ENCODE results near the gene WBP4. TPM values are rescaled to one million over a fixed set of nuclear protein-coding genes. Genes with fewer than 3 reads are reported as not detected.

Gene WBP4
- 7.2 to 12.4 TPM (median 8.3 TPM) in 5 replicates for total RNA-seq (2022; extraction: Qiagen RNA extraction; ENCODE audit: low read depth)

GRCh38 chr13:41061075-41061913 is at the start of gene WBP4:
Gene WBP4, plus strand, starts transcription at chr13:41061509. Its CDS starts 165 bp downstream, at chr13:41061674.

GRCh38 chr13:41019011-41019487 is 42.3 kb upstream of the WBP4 start, which contains the start of gene ELF1:
Gene ELF1, minus strand, starts transcription at chr13:41019316. Its CDS starts 37,262 bp downstream, at chr13:40982054.

GRCh38 chr13:41132512-41133152 is 71.3 kb downstream of the WBP4 start, which contains the start of gene KBTBD6:
Gene KBTBD6, minus strand, starts transcription at chr13:41132802. Its CDS starts 291 bp downstream, at chr13:41132511.

Other genes starting within 250 kb of the WBP4 start
- gene ELF1, start 42.2 kb upstream of the WBP4 start, total RNA-seq (2022; extraction: Qiagen RNA extraction; ENCODE audit: low read depth) = 25.5 to 33.9 TPM (median 31.3 TPM) in 5 replicates
- 3.3 to 6.2 TPM (median 4.9 TPM) in 5 replicates for gene KBTBD6, start 71.3 kb downstream of the WBP4 start, total RNA-seq (2022; extraction: Qiagen RNA extraction; ENCODE audit: low read depth)
- gene KBTBD7, start 133.1 kb downstream of the WBP4 start, total RNA-seq (2022; extraction: Qiagen RNA extraction; ENCODE audit: low read depth) = 1.7 to 2.9 TPM (median 2.6 TPM) in 5 replicates
- gene MTRF1, start 202.1 kb downstream of the WBP4 start, total RNA-seq (2022; extraction: Qiagen RNA extraction; ENCODE audit: low read depth) = 4.3 to 6.2 TPM (median 5.2 TPM) in 5 replicates
- 5.5 to 11.6 TPM (median 7.6 TPM) in 5 replicates for gene NAA16, start 249.8 kb downstream of the WBP4 start, total RNA-seq (2022; extraction: Qiagen RNA extraction; ENCODE audit: low read depth)